ENCODE measurements around the gene LETMD1.

The LETMD1 gene

GRCh38 chr12:51090705-51091229 lies 42.6 kb downstream of the LETMD1 start:
- no peak overlapping the region for H3K4me3 ChIP-seq (ENCODE audit: control insufficient read depth, low read depth, low read length)
- no peak for DNase-seq (ENCODE audit: low read depth)
- no peak for TF ChIP-seq CTCF (IDR thresholded peaks at IDR 0.05; ENCODE audit: control insufficient read depth, insufficient read depth, low read depth, low read length, missing control alignments)

DNA sequence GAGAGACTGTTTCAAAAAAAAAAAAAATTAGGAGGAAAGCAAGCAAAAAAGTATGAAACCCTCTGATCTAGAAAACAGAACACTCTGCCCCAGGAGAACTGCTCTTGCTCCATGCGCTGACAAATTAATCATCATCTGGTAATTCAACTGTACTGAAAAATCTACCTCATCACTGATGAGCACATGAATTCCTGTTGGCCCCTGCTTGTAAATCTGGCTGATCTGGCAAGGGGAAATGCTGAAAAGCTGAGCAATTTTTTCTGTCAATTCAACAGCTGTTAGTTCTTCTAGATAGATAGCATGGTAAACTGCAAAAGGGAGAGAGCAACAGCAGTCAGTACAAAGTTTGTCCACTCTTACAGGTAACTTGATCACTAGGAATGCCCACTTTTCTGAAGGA lies 50.5 kb downstream of the LETMD1 start:
- H3K4me3 ChIP-seq (ENCODE audit: control insufficient read depth, low read depth, low read length), result no peak overlapping the region
- no peak for DNase-seq (ENCODE audit: low read depth)
- no peak for TF ChIP-seq CTCF (IDR thresholded peaks at IDR 0.05; ENCODE audit: control insufficient read depth, insufficient read depth, low read depth, low read length, missing control alignments)

DNA sequence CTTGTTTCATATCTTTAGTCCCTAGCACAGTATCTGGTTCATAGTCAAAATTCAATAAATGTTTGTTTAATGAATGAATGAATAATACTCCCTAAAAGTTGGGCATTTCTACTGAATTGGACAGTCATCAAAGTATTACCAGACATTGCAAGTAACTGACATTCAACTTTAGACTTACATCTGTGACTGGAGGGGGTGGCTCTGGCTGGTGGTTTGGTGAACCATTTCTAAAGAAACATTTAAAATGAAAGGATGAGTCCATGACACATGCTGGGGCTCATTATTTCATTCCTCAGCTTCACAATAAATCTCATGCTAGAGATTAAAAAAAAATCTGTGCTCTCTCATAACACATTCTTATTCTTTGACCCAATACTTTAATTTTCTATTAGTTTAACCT lies 55.9 kb downstream of the LETMD1 start:
- DNase-seq (ENCODE audit: low read depth), result no peak
- no peak overlapping the region for H3K4me3 ChIP-seq (ENCODE audit: control insufficient read depth, low read depth, low read length)
- no peak for TF ChIP-seq CTCF (IDR thresholded peaks at IDR 0.05; ENCODE audit: control insufficient read depth, insufficient read depth, low read depth, low read length, missing control alignments)

DNA sequence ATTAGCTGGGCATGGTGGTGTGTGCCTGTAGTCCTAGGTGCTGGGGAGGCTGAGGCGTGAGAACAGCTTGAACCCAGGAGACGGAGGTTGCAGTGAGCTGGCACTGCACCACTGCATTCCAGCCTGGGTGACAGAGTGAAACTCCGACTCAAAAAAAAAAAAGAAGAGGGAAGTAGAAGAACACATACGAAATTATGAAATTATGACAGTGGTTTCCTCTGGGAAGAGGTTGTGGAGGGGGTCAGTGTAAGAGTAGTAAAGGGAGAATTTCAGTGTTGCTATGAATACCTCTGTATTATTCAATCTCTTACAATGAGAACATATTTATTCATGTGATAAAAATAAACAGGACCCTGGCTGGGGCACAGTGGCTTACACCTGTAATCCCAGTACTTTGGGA lies 60.0 kb downstream of the LETMD1 start:
- no peak for TF ChIP-seq CTCF (IDR thresholded peaks at IDR 0.05; ENCODE audit: control insufficient read depth, insufficient read depth, low read depth, low read length, missing control alignments)
- DNase-seq (ENCODE audit: low read depth), result no peak
- H3K4me3 ChIP-seq (ENCODE audit: control insufficient read depth, low read depth, low read length), result no peak overlapping the region

Measured in AG09309 (cell line).